GM19438 (cell line): ENCODE results near the gene PIH1D1.

Source experiments
- ATAC-seq: cut with Tn5 transposase; IDR thresholded peaks from one replicate; pipeline ENCODE4 v1.9.1; 2021; ENCODE audit warnings: low read depth; ENCODE audit not compliant: unreplicated experiment

Gene PIH1D1

GRCh38 chr19:49422407-49423070, 29.1 kb downstream of the PIH1D1 start:
- no peak for ATAC-seq

- no peak for ATAC-seq
Observed at GRCh38 chr19:49421878-49422202, 29.8 kb downstream of the PIH1D1 start.

GRCh38 chr19:49421039-49421877, 30.4 kb downstream of the PIH1D1 start:
- ATAC-seq, result no peak

GRCh38 chr19:49420227-49420626, 31.4 kb downstream of the PIH1D1 start:
- no peak for ATAC-seq

GRCh38 chr19:49419173-49419572, 32.4 kb downstream of the PIH1D1 start:
- no peak for ATAC-seq

GRCh38 chr19:49418511-49418910, 33.1 kb downstream of the PIH1D1 start:
- ATAC-seq, result no peak

- no peak for ATAC-seq
Observed at GRCh38 chr19:49417088-49417487, 34.5 kb downstream of the PIH1D1 start.

- ATAC-seq, result no peak
Observed at GRCh38 chr19:49415810-49416200, 35.8 kb downstream of the PIH1D1 start.

GRCh38 chr19:49415102-49415809, 36.4 kb downstream of the PIH1D1 start:
- no peak for ATAC-seq

GRCh38 chr19:49414256-49414655, 37.4 kb downstream of the PIH1D1 start:
- no peak for ATAC-seq

GRCh38 chr19:49413348-49413747, 38.3 kb downstream of the PIH1D1 start:
- no peak for ATAC-seq

- ATAC-seq, result no peak
Observed at GRCh38 chr19:49411681-49412326, 39.8 kb downstream of the PIH1D1 start.

GRCh38 chr19:49409441-49410029, 42.1 kb downstream of the PIH1D1 start:
- ATAC-seq, result no peak

GRCh38 chr19:49408816-49409440, 42.7 kb downstream of the PIH1D1 start:
- no peak for ATAC-seq

GRCh38 chr19:49407482-49408015, 44.1 kb downstream of the PIH1D1 start:
- ATAC-seq, result no peak

- no peak for ATAC-seq
Observed at GRCh38 chr19:49407079-49407478, 44.5 kb downstream of the PIH1D1 start.

- no peak for ATAC-seq
Observed at GRCh38 chr19:49403404-49404187, 48.0 kb downstream of the PIH1D1 start.

- ATAC-seq, result no peak
Observed at GRCh38 chr19:49400029-49400428, 51.6 kb downstream of the PIH1D1 start.

GRCh38 chr19:49398931-49399330, 52.7 kb downstream of the PIH1D1 start:
- ATAC-seq, result no peak
